ENCODE measurements around the gene PSME2.

The PSME2 gene

DNA sequence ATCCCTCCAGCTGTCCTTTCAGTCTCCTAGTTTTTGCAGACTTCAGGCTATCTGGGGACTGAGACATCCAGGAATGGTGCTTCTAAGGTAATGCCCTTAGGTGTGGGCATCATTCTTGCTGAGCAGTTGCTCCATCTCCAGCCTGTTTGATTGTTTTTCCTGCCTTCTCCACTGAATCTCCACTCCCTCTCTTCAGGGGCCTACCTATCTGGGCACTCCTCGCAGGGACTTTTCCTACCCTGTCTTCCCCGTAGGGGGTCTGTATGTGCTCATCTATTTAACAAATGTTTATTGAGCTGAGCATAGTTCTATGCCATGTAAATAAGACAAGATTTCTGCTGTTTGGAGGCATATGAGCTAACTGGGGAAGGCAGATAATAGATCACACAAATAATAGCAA is 13.4 kb downstream of the PSME2 start:
- DNase-seq, result no peak

DNA sequence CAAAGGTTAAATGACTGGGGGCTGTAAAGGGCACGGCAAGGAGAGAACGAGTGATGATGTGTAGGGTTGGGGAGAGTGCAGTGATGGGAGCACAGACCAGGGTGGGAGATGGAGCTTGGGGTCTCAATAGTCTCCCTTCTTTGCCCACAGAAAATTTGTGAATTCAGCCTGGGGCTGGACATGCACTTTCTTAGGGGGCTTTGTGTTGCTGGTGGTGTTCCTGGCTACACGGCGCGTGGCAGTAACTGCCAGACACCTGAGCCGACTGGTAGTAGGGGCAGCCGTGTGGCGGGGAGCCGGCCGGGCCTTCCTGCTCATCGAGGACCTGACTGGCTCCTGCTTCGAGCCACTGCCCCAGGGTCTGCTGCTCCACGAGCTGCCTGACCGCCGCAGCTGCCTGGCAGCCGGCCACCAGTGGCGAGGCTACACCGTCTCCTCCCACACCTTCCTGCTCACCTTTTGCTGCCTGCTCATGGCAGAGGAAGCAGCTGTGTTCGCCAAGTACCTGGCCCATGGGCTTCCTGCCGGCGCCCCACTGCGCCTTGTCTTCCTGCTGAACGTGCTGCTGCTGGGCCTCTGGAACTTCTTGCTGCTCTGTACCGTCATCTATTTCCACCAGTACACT is 14.2 kb downstream of the PSME2 start:
- peak; percentile 21 for DNase-seq

DNA sequence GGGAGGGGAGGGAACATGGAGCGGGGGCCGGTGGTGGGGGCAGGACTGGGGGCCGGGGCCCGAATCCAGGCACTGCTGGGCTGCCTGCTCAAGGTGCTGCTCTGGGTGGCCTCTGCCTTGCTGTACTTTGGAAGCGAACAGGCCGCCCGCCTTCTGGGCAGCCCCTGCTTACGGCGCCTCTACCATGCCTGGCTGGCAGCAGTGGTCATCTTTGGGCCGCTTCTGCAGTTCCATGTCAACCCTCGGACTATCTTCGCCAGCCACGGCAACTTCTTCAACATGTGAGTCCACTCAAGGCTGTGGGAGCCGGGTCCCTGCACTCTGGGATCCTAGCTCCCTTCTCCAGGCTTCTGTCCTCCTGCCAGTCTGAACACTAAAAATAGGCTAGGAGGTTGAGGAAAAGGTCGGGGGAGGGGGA is 14.9 kb downstream of the PSME2 start:
- DNase-seq, result no peak

DNA sequence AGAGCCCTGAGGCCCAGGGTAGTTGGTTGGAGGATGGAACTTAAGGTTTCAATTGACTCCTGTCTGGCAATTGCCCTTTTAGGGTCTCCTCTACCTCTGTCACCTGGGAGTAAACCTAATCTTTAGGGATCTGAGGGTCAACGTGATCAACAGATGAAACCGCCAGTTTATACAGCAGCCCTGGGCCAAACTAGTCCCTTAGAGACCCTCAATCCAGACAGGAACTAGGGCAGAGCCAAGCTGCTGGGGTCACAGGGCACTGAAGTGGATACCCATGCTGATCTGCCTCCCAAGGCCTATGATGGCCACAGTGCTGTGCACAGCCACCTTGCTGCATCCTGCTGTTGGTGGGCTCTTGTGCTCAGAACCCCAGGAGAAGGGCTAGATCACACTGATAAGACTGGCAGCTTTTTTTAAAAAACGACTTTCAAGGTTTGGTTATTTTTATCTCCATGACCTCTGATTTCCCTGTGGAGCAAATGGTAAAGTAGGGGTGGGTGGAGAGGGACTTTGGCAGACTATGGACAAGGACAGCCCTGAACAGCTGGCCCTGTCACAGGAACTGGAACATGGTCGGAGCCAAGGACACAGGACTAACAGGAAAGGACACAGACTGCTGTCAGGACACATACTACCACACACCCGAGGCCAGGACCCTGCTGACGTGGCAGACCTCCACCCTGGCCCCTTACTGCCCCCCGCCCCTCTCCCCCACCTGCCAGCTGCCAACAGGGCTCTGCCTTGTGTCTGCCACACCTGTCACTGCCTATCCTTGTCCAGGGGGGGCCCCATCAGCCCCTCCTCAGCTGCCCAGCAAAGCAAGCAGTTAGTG is 15.5 kb downstream of the PSME2 start:
- no peak for DNase-seq

DNA sequence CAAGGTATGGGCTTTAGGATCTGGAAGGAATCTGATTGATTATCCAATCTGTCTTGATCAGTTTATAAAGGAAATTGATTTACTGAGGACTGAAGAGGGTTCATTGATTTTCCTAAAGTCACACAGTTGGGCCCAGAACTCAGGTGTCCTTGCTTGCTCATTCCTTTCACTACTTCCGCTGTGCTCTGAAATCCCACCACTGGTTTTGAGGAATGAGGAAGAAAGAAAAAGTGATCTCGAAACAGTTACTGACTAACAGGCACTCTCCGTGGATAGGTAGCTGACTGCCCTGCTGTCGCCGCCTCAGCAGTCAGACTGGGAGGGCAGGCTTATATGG is 16.1 kb downstream of the PSME2 start, which contains the start of gene FITM1:
Gene FITM1, plus strand, starts transcription at position 280 of the 337 bp plus-strand sequence. CDS start 905 bp downstream, outside the sequence.
- no peak for DNase-seq

DNA sequence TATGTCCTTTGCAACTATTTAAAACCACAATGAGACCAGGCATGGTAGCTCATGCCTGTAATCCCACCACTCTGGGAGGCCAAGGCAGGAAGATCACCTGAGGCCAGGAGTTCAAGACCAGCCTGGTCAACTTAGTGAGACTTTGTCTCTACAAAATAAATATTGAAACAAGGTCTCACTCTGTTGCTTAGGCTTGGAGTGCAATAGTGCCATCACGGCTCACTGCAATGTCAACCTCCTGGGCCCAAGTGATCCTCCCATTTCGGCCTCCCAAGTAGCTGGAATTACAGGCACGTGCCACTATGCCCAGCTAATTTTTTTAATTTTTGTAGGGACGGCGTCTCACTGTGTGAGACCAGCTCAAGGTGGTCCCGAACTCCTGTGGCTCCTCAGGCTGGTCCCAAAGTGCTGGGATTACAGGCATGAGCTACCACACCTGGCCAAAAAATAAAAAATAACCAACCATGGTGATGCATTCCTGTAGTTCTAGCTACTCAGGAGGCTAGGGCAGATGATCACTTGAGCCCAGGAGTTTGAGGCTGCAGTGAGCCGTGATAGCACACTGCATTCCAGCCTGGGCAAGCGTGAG is 16.9 kb downstream of the PSME2 start:
- DNase-seq, result no peak

DNA sequence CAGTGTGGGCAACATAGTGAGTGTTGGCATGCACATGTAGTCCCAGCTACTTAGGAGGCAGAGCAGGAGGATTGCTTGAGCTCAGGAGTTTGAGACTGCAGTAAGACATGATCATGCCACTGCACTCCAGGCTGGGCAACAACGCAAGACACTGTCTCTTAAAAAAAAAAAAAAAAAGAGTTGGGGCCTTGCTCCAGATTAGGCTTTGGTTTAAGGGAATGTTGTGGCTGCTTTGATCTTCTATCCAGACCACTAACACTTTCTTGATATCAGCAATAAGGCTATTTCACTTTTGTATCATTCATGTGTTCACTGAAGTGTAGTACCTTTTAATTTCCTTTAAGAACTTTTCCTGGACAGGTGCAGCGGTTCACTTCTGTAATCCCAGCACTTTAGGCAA is 18.7 kb downstream of the PSME2 start:
- DNase-seq, result no peak

DNA sequence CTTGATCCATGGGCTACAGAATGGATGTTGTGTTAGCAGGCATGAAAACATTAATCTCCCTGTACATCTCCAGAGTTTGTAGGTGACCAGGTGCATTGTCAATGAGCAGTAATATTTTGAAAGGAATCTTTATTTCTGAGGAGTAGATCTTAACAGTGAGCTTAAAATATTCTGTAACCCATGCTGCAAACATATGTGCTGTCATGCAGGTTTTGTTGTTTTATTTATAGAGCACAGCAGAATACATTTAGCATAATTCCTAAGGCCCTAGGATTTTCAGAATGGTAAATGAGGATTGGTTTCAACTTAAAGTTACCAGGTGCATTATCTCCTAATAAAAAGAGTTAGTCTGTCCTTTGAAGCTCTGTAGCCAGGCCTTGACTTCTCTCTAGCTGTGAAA is 19.5 kb downstream of the PSME2 start:
- DNase-seq, result no peak

DNA sequence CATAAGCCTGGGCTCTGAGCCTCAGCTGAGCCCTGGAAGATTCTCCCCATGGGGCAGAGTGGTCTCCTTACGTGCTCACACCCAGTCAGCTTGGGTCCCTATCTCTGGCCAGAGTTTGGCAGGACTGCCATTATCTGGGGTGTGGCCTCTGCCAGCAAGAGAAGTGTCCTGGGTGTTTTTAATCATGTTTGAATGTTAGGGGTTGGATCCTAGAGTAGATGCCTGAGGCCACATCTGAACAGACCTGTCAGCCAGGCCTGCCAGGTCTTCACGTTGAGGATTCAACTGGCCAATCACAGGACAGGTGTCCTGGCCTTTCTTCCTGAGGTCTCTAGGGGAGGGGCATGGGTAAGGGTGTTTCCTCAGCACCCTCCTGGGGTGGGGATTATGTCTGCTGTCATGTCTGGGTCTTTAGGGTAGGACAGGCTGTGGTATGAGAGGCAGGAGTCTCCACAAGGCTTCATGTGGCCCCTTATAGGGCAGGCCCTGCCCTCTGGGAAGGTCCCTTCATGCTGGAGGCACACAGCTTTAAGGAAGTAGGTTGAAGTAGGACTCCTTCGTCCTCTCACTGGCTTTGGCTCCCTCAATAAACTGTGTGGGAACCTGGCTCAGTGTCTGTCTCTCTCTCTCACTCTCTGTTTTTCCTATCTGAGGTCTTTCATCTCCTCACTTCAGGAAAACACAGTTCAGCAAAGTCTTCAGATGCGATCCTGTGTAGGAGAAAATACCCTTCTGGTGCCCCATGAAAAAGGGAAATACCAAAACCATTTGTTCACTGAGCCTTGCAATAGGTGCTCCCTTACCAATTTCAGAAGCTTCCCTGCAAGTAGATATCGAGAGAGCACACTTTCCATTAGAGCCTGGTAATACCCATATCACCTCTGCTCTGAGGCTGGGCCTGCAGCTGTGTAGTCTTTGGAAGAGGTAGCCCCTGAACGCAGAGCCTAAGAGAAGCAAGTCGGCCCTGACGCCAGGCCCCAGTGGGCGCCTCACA is 22.7 kb downstream of the PSME2 start:
- no peak for DNase-seq

DNA sequence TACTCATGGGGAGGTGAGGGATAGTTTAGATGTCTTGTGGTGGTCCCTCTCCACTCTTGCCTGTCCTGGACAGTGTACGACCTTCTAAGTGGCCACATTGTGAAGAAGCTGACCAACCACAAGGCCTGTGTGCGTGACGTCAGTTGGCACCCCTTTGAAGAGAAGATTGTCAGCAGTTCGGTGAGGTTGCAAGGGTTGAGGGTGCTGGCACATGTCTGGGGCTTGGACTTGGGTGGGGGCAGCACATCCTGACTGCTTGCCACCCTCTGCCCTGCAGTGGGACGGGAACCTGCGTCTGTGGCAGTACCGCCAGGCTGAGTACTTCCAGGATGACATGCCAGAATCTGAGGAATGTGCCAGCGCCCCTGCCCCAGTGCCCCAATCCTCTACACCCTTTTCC is 23.5 kb downstream of the PSME2 start:
- no peak for DNase-seq

DNA sequence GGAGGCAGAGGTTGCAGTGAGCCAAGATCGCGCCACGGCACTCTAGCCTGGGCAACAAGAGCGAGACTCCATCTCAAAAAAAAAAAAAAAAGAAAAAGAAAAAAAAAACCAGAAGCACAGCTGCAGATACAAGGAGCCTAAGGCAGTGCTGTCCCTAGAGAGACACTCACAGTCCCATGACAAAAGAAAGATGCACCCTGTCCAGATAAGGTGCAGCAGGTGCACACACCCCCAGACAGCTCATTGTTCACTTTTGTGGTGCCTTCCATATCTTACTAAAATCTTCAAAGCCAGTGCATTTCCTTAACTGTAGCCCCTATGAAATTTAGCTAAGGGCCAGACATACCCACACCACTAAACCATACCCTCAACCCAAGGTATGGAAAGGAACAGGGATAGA is 24.0 kb downstream of the PSME2 start:
- DNase-seq, result no peak

DNA sequence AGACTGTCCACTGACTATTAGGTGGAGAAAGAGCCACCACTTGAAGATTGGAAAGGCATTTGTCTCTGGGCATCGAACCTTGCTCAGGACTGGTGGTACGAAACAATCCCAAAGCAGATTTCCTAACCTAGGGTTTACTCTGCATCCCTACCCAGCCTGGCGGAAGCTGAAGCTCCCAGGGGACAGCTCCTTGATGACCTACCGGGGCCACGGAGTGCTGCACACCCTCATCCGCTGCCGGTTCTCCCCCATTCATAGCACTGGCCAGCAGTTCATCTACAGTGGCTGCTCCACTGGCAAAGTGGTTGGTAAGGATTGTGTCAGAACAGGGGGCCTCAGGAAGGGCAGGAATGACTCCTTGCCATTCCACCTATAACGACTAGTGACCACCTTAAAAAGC is 25.2 kb downstream of the PSME2 start:
- no peak for DNase-seq

DNA sequence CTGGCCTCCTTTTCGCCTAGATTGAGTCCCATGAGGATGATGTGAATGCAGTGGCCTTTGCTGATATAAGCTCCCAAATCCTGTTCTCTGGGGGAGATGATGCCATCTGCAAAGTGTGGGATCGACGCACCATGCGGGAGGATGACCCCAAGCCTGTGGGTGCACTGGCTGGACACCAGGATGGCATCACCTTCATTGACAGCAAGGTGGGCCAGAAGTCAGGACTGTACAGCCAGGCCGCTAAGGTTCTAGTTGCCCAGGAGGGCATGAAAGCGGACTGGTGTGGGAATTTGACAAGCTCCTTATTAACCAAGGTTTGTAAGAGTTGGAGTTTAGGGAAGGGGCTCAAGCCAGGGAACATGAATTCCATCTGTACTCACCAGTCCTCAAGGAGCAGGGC is 26.7 kb downstream of the PSME2 start:
- no peak for DNase-seq

DNA sequence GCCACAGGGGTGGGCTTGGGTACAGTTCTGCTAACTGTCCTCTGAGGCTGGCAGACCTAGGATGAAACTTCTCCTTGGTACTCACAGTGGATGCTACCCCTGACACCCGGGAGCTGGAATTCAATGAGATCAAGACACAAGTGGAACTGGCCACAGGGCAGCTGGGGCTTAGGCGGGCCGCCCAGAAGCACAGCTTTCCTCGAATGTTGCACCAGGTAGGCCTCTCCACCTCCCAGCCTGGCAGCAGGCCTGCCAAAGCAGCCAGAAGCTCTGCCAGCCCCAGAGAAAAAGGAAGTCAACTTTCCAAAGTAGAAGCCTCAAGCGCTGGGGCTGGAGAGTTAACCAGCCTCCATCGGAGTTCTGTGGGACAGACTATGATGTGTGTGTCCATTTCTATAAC is 29.2 kb downstream of the PSME2 start:
- DNase-seq, result no peak

DNA sequence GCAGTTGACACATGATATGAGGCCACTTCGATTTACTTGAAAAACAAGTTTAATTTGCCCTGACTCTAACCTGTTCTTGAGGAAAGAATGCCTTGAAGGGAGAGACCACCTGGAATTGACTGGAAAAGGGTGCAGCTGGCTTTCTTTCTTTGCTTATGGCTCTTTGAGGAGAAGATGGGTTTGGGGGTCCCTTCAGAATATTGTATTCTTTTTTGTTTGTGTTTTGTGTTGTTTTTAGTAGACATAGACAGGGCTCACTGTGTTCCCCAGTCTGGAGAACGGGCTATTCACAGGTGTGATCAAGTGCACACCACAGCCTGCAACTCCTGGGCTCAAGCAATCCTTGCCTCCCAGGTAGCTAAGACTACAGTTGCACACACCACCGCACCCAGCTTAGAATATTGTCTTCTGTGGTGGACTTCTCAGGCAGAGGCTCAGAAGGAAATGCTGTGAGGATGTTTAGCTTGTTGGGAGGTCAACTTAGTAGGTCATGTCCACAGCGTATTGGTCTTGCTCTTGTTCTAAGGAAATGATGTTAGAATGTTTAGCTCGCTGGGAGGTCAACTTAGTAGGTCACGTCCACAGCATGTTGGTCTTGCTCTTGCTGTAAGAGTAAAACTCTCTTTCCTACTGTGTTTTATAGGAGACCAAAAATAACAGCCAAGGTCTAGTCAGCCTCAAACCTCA is 30.1 kb downstream of the PSME2 start:
- no peak for DNase-seq

DNA sequence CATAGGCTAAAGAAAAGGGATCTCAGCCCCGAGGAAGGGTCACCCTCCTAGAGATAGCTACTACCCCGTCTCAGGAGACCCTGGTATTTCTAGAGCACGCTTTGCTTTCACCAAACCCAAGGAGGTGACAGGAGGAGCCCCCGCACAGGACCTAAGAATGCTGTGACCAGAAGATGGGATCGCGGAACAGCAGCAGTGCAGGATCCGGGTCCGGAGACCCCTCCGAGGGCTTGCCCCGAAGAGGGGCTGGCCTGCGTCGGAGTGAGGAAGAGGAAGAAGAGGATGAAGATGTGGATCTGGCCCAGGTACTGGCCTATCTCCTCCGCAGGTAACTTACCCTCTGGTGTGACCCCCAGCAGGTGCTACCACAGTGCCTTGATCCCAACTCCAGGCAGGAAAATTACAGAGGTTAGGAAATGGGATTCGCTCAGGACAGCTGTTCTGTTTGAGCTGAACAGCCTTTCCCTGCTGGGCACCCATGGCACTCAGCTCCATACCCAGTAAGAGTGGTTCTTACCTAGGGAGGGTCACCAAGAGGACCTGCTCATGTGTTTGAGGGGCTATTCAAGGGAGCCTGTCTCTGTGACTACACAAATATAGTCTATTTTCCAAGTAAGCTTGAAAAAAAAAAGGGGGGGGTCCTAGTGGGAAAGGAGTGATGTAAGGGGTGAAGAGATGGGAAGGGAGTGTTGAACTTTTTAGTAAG is 30.8 kb downstream of the PSME2 start:
- DNase-seq, result no peak

DNA sequence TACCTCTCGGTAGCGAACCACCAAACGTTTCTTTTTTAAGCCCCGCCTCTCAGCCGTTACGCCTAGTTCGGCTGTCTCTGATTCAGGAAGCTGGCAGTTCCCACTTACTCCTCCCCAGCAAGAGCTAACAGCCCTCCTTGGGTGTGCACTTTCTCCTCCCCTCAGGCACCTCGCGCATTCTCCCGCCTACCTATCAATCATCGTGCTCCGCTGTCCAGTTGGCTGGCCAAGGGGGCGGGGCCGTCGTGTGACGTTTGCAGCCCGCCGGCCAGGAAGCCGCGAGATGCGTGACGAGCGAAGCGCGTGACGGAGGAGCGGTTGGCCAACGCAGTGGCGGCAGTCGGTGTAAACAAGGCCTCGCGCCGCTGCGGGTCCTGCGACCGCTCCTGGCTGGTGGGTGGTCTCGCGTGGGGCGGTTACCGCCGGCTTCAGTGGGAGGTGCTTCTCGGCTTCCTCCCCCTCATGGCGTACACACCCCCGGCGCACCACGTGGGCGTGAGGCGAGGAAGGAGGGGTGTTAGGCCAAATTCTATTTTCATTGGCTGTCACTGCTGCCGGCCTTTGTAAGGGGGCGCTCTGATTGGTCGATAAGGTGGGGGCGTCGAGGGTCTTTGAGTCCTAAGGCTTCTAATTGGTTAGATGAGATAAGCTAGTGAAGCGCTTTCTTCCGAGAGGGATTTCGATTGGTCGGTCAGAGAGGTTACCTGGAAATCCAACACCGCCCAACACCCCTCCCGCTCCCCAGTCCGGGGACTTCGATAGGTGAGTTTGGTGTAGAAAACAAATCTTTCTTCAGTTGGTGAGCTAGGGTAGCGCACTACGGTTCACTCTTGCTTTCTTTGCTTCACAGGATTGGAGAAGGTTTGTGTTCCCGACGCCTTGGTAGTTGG is 31.6 kb downstream of the PSME2 start, which contains the start of the genes DCAF11 and NRL:
Gene DCAF11, plus strand, starts transcription at position 246 of the 890 bp plus-strand sequence. CDS start 818 bp downstream, outside the sequence.
Gene NRL, minus strand, starts transcription at position 418 of the 890 bp plus-strand sequence. CDS start 32,101 bp downstream, outside the sequence.
- DNase-seq, result peak; percentile 95

DNA sequence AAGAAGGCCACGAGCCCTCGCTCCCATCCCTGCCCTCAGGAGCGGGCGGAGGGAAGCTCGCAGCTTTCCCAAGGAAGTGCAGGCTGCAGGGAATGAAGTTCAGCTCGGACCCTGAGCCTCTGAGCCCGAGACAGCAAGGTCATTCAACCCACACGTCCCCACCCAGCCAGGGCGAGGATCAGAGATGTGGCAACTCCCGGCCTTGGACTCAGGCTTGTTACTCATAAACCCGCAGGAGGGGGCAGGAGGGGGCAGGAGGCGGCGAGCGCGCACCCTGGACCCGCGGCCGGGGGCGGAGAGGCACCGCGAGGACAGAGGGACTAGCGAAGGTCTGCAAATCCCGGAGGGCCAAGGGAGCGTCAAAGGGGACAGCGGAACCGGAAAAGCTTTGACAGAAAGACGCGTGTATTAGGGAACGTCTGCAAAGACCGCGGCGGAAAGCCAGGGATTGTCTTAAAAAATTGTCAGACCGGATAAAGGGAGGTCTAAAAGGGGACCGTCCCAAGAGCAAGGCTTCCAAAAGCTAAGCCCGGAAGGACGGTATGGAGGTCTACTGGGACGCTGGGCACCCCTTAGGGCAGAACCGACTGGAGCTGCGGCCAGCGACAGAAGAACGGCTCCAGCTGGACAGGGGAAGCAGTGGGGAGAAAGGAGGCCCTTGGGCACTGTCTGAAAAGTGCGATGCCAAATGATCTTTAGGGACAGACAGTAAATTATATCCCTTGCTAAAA is 32.4 kb downstream of the PSME2 start:
- peak; percentile 63 for DNase-seq

DNA sequence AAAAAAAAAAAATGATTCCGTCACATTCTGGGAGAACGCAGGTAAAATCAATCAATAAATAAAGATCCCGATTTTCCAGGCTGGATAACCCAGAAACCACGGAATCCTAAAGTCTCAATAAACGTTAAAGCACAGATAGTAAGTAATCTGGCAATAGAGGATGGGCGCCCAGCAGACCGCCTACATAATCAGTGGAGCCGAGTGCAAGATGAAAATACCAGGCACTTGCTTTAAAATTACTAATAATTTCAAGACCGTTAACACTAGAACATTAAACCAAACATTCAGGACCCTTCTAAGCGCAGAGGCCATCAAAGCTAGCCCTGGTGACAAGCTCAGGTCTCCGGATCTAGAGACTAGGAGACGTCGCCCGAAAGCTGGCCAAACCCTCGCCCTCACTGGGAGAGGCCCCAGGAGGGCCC is 33.0 kb downstream of the PSME2 start:
- DNase-seq, result no peak

DNA sequence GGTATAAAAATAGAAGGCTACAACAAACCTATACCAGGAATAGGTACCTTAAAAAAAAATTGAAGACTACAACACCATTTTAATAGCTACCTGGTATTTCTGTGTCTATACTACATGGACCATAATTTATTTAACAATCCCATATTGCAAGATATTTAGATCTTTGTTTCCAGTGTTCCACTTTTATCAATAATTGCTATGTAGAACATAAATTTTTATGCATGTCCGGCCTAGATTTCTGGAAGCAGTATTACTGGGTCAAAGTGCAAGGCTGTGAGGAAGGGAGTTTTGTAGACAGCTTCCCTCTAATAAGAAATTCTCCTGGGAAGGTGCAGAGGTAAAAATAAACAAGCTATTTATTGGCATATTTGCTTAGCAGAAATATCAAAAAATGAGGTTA is 35.9 kb downstream of the PSME2 start:
- no peak for DNase-seq

All from stimulated activated CD4-positive, alpha-beta T cell treated with anti-CD3 and anti-CD28 coated beads, Interleukin-12 subunit alpha, Interleukin-12 subunit beta, amount 100 ng/mL, for 4 hours (primary cell).